ENCODE measurements around the gene FGD6. TPM values are rescaled to one million over a fixed set of nuclear protein-coding genes. Genes with fewer than 3 reads are reported as not detected.

Gene FGD6
- total RNA-seq, 1 donor from 2014 or later, result 42.1 TPM

- peaks cover 1% of the 10 kb centered on the region for H3K9me3 Mint-ChIP-seq (ENCODE audit: unreplicated experiment)
- DNase-seq, result no peak
- H3K27ac Mint-ChIP-seq (ENCODE audit: unreplicated experiment), result no peak overlapping the region
- no peak for TF ChIP-seq CTCF (IDR thresholded peaks at IDR 0.05; ENCODE audit: partially characterized antibody, unreplicated experiment)
- no peaks in the 10 kb centered on the region for H3K4me1 Mint-ChIP-seq (ENCODE audit: low read depth, unreplicated experiment)
- H3K4me3 Mint-ChIP-seq (ENCODE audit: unreplicated experiment), result no peak overlapping the region
- no peaks in the 10 kb centered on the region for H3K27me3 Mint-ChIP-seq (ENCODE audit: unreplicated experiment)
- H3K36me3 Mint-ChIP-seq (ENCODE audit: unreplicated experiment), result no peaks in the 10 kb centered on the region
Observed at GRCh38 chr12:95116341-95116740, 100.9 kb downstream of the FGD6 start.

DNA sequence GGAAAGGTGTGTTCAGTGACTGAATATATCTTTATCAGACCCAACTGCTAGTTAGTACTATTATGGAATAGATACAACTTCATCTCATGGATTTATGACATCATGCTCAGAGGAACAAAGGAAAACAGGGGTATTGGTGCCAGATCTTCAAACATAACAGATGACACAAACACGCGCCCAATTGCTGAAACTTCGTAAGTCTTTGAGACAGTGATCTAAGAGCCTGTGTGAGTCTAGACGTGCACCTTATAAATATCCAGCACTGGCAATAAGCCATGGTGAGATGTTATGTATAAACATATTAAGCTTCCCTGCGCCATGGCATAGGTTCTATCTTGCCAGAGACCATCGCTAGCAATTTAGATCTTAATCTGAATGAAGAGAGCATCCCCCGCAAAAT, 101.6 kb downstream of the FGD6 start:
- no peaks in the 10 kb centered on the region for H3K4me1 Mint-ChIP-seq (ENCODE audit: low read depth, unreplicated experiment)
- H3K36me3 Mint-ChIP-seq (ENCODE audit: unreplicated experiment), result no peaks in the 10 kb centered on the region
- no peak for TF ChIP-seq CTCF (IDR thresholded peaks at IDR 0.05; ENCODE audit: partially characterized antibody, unreplicated experiment)
- H3K27me3 Mint-ChIP-seq (ENCODE audit: unreplicated experiment), result no peaks in the 10 kb centered on the region
- H3K4me3 Mint-ChIP-seq (ENCODE audit: unreplicated experiment), result no peak overlapping the region
- no peak for DNase-seq
- H3K9me3 Mint-ChIP-seq (ENCODE audit: unreplicated experiment), result peaks cover 1% of the 10 kb centered on the region
- no peak overlapping the region for H3K27ac Mint-ChIP-seq (ENCODE audit: unreplicated experiment)

DNA sequence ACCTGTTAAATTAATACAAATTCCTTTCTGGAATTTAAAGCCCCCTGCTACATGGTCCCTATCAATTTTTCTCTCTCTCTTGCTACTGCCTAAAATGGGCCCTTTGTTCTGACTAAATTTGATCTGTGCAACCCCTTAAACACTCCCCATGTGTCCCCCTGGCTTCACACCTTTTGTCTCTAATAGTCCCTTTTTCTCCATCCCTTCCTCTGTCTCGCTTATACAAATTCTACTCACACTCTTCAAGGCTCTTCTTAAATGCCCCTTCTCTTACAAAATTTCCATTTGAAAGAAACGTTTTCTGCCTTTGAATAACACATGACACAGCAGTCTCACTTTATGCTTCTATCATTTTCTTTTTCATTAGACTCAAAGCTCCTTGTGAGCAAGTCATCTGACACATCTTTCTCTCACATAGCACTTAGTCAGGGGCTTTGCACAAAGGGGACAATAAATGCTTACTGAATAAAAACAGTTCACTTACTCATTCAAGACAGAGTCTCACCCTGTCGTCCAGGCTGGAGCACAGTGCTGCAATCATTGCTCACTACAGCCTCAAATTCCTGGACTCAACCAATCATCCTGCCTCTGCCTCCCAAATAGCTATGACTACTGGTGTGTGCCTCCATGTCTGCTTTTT, 102.4 kb downstream of the FGD6 start:
- no peak for DNase-seq

GRCh38 chr12:95107362-95107761, 109.9 kb downstream of the FGD6 start:
- Mint-ChIP-seq H3K27me3 (ENCODE audit: unreplicated experiment) (peaks cover 3% of the 10 kb centered on the region), H3K4me3 (ENCODE audit: unreplicated experiment) (no peak overlapping the region), H3K27ac (ENCODE audit: unreplicated experiment) (peak overlapping the region; percentile 0), H3K4me1 (ENCODE audit: low read depth, unreplicated experiment) (no peaks in the 10 kb centered on the region), H3K9me3 (ENCODE audit: unreplicated experiment) (peaks cover 2% of the 10 kb centered on the region), H3K36me3 (ENCODE audit: unreplicated experiment) (no peaks in the 10 kb centered on the region)
- no peak for TF ChIP-seq CTCF (IDR thresholded peaks at IDR 0.05; ENCODE audit: partially characterized antibody, unreplicated experiment)
- no peak for DNase-seq

More for the DNA sequence above, 102.4 kb downstream of the FGD6 start:
- Mint-ChIP-seq H3K27ac (ENCODE audit: unreplicated experiment) (no peak overlapping the region), H3K4me1 (ENCODE audit: low read depth, unreplicated experiment) (no peaks in the 10 kb centered on the region), H3K27me3 (ENCODE audit: unreplicated experiment) (no peaks in the 10 kb centered on the region), H3K36me3 (ENCODE audit: unreplicated experiment) (no peaks in the 10 kb centered on the region), H3K9me3 (ENCODE audit: unreplicated experiment) (peaks cover 1% of the 10 kb centered on the region), H3K4me3 (ENCODE audit: unreplicated experiment) (no peak overlapping the region)
- no peak for TF ChIP-seq CTCF (IDR thresholded peaks at IDR 0.05; ENCODE audit: partially characterized antibody, unreplicated experiment)

GRCh38 chr12:95105540-95105939, 111.7 kb downstream of the FGD6 start:
- Mint-ChIP-seq H3K27ac (ENCODE audit: unreplicated experiment) (no peak overlapping the region), H3K9me3 (ENCODE audit: unreplicated experiment) (peaks cover 2% of the 10 kb centered on the region), H3K4me3 (ENCODE audit: unreplicated experiment) (no peak overlapping the region), H3K27me3 (ENCODE audit: unreplicated experiment) (peaks cover 3% of the 10 kb centered on the region), H3K36me3 (ENCODE audit: unreplicated experiment) (no peaks in the 10 kb centered on the region), H3K4me1 (ENCODE audit: low read depth, unreplicated experiment) (no peaks in the 10 kb centered on the region)
- no peak for DNase-seq
- TF ChIP-seq CTCF (IDR thresholded peaks at IDR 0.05; ENCODE audit: partially characterized antibody, unreplicated experiment), result no peak

Measured in glutamatergic neuron (in vitro differentiated cells).